Ovary (tissue), 9 donors: ENCODE data around the gene RNU6-9. TPM values are rescaled to one million over a fixed set of nuclear protein-coding genes. Genes with fewer than 3 reads are reported as not detected.
"Not testable (repeated sequence)": the region's sequence is repeated elsewhere in the genome, so short reads cannot be mapped to it uniquely, and the experiment has no call there.

Experiments used
- DNase-seq, 5 donors: peaks; one replicate each; pipeline ENCODE4 v3.0.0-alpha.2; 2019 to 2020
- H3K27ac ChIP-seq, 2 donors: fragments of 200-600 bp; one replicate each; pipeline versions ENCODE4 v1.5.1 to v1.8.0; 2019 to 2022
- H3K27me3 ChIP-seq: fragments of 200-600 bp; one replicate; pipeline ENCODE4 v1.8.0; 2022
- H3K36me3 ChIP-seq: fragments of 200-600 bp; sonication (generic); one replicate; pipeline ENCODE4 v1.5.1; 2019
- H3K4me1 ChIP-seq: one replicate; pipeline ENCODE4 v1.8.1; 2013; ENCODE audit warnings: mild to moderate bottlenecking, moderate library complexity; ENCODE audit not compliant: insufficient read depth
- H3K4me3 ChIP-seq: fragments of 200-600 bp; sonication (generic); one replicate; pipeline ENCODE4 v1.5.1; 2017
- H3K9me3 ChIP-seq, 2 donors: fragments of 200-600 bp in 1 of 2; sonication (generic) in 1 of 2; one replicate each; pipeline versions ENCODE4 v1.5.1 to v1.8.1; 2013 to 2019; ENCODE audit warnings: mild to moderate bottlenecking in 1 of 2, moderate library complexity in 1 of 2
- CTCF ChIP-seq, 3 donors: fragments of 450-650 bp in 2 of 3; fragments of 200-600 bp in 1 of 3; IDR thresholded peaks; one replicate each; pipeline versions ENCODE4 v1.5.1 to v1.8.0; 2016 to 2022; ENCODE audit warnings: antibody characterized with exemption in 3 of 3, mild to moderate bottlenecking in 1 of 3
- EP300 ChIP-seq: sonication (generic); formaldehyde crosslinking; IDR thresholded peaks from one replicate; pipeline ENCODE4 v1.6.1; 2017; ENCODE audit warnings: antibody characterized with exemption
- POLR2A ChIP-seq: fragments of 450-650 bp; IDR thresholded peaks from one replicate; pipeline ENCODE4 v1.6.1; 2017; ENCODE audit warnings: antibody characterized with exemption, mild to moderate bottlenecking, moderate library complexity
- WGBS, 3 donors: extraction: QIAGEN DNeasy Blood & Tissue Kit in 1 of 3; methylation state at CpG; one replicate each; pipeline versions ENCODE4 v1.1.5 to v1.1.7; 2013 to 2017; 5-methylcytosine and 5-hydroxymethylcytosine counted together
- intact Hi-C, 4 donors: fragments of 100-400 bp; cut with DNase I; formaldehyde crosslinking; loops; one replicate each; pipeline versions ENCODE4 v1.11.0 to v1.15.1; 2022 to 2023
- polyA plus RNA-seq, 2 donors: library from polyadenylated mRNA; stranded (reverse); fragments of 200-250 nt in 1 of 2; fragments of 350-450 nt in 1 of 2; fragmentation: Illumina TruSeq in 1 of 2; extraction: RNeasy Lipid Tissue Mini Kit (QIAGEN cat#74804) in 1 of 2; gene quantifications; one replicate each; pipeline ENCODE4 v1.2.3, GENCODE V29; 2013 to 2014
- total RNA-seq, 7 donors: library from RNA; depleted of rRNA in 2 of 7; stranded (reverse); fragments of >200 nt in 2 of 7; fragmentation: NEBNext Ultra II Directional in 3 of 7; extraction: Animal tissue kit (Norgen Biotek cat#: 25700) in 3 of 7; gene quantifications; one replicate each; pipeline versions ENCODE4 v1.1.0 to v1.2.4, GENCODE V29; 2016 to 2023
- donor health status: DM: no; HTN: no; CAD: no; lungs with moderate emphysema.
- donor health status: DM: no; HTN: no; CAD: no.
- donor health status: Bipolar disorder and iron deficiency.
- donor health status: DM: yes; HTN: yes; CAD: no.
- donor health status: DM: no; HTN: no; CAD: no.
- donor health status: DM: yes; HTN: yes; CAD: no.

The RNU6-9 gene
- total and polyA plus RNA-seq, 9 donors: not detected

- DNase-seq: no peak
These were observed 47.4 kb upstream of the RNU6-9 start for GRCh38 chr19:845707-846521.

GRCh38 chr19:848386-848921 lies 44.8 kb upstream of the RNU6-9 start:
- H3K4me1 ChIP-seq: peaks cover 11% of the 10 kb centered on the region
- intact Hi-C loops: loop anchor here in 1 of 4 donors (10.0 kb wide), 1 partner anchor 94 kb away; the partner anchor contains the start of gene MISP
- no peak overlapping the region for H3K4me3 ChIP-seq
- H3K9me3 ChIP-seq: no peaks in the 10 kb centered on the region
- TF ChIP-seq CTCF (IDR thresholded peaks at IDR 0.05) (no peak), POLR2A (no peak), EP300 (no peak)
- no peaks in the 10 kb centered on the region for H3K36me3 ChIP-seq
- H3K27ac ChIP-seq: no peak overlapping the region
- H3K27me3 ChIP-seq: peaks cover 9% of the 10 kb centered on the region
- DNase-seq: peak in 1 of 5 donors; percentile 28
- 40 to 45% (median 43%) methylated on average over 12 of the region's 12 CpGs for WGBS, 3 donors

More at GRCh38 chr19:845707-846521, 47.4 kb upstream of the RNU6-9 start:
- Histone ChIP-seq H3K9me3 (no peaks in the 10 kb centered on the region), H3K27me3 (peaks cover 11% of the 10 kb centered on the region), H3K4me3 (no peak overlapping the region), H3K27ac (no peak overlapping the region), H3K4me1 (peaks cover 14% of the 10 kb centered on the region), H3K36me3 (no peaks in the 10 kb centered on the region)
- WGBS, 3 donors: 78 to 84% (median 84%) methylated on average over 37 of the region's 37 CpGs
- TF ChIP-seq CTCF (IDR thresholded peaks at IDR 0.05) (no peak), POLR2A (no peak), EP300 (no peak)
- intact Hi-C loops: loop anchor here in 1 of 4 donors (10.0 kb wide), 1 partner anchor 91 kb away; the partner anchor contains the start of gene MISP

GRCh38 chr19:849195-849594 lies 44.1 kb upstream of the RNU6-9 start:
- not testable (repeated sequence) for H3K36me3 ChIP-seq, DNase-seq, H3K27ac ChIP-seq, H3K4me3 ChIP-seq, H3K4me1 ChIP-seq, H3K9me3 ChIP-seq, H3K27me3 ChIP-seq
- intact Hi-C loops: loop anchor here in 1 of 4 donors (10.0 kb wide), 1 partner anchor 94 kb away; the partner anchor contains the start of gene MISP
- 80 to 87% (median 81%) methylated on average over 8 of the region's 8 CpGs for WGBS, 3 donors

- DNase-seq: peak; percentile 91 to 96 (median 93)
- Histone ChIP-seq H3K27me3 (peaks cover 5% of the 10 kb centered on the region), H3K4me1 (peaks cover 5% of the 10 kb centered on the region), H3K27ac (peak overlapping the region; percentile 57 to 83), H3K9me3 (no peaks in the 10 kb centered on the region), H3K4me3 (no peak overlapping the region), H3K36me3 (no peaks in the 10 kb centered on the region)
- intact Hi-C loops: loop anchor here in 2 of 4 donors (10.0 kb wide), 1 partner anchor 134 kb away; the partner anchor contains the start of gene WDR18 (in 2 of the 2)
- TF ChIP-seq CTCF (IDR thresholded peaks at IDR 0.05) (no peak), EP300 (peak; percentile 88)
- 11 to 15% (median 14%) methylated on average over 27 to 28 of the region's 28 CpGs for WGBS, 3 donors
These were observed 42.9 kb upstream of the RNU6-9 start for GRCh38 chr19:850221-850978.
